GM13976 (cell line): Measurements from ENCODE around the gene ASXL3.
A peak's percentile ranks its signal among the peaks of the same experiment; 100 is the strongest.

Experiments used
- DNase-seq: peaks from one replicate; pipeline ENCODE4 v3.0.0; 2012; ENCODE audit warnings: low spot score
- CTCF ChIP-seq: IDR thresholded peaks from 2 replicates; pipeline ENCODE4 v1.5.1; 2012; ENCODE audit warnings: borderline replicate concordance, mild to moderate bottlenecking; ENCODE audit not compliant: insufficient read depth; ENCODE audit errors: extremely low read depth, missing control alignments, control extremely low read depth
- in situ Hi-C: fragments of 300-500 bp; cut with MboI; formaldehyde crosslinking; loops from one replicate; pipeline ENCODE4 v1.12.0; 2022; ENCODE audit warnings: low sequenced_read_pairs, mixed read lengths, inconsistent platforms; ENCODE audit not compliant: unreplicated experiment

The ASXL3 gene

GRCh38 chr18:33745151-33745795 lies 167.3 kb downstream of the ASXL3 start:
- TF ChIP-seq CTCF, result no peak
- DNase-seq, result no peak
- in situ Hi-C loops, result loop anchor here (25.0 kb wide), 1 partner anchor 508 kb away; no protein-coding TSS in a partner anchor

GRCh38 chr18:33745871-33746545 lies 168.0 kb downstream of the ASXL3 start:
- DNase-seq, result no peak
- in situ Hi-C loops, result loop anchor here (25.0 kb wide), 1 partner anchor 509 kb away; no protein-coding TSS in a partner anchor
- TF ChIP-seq CTCF, result no peak

- in situ Hi-C loops, result loop anchor here (25.0 kb wide), 1 partner anchor 513 kb away; no protein-coding TSS in a partner anchor
These were observed 171.8 kb downstream of the ASXL3 start for GRCh38 chr18:33749834-33750233.

GRCh38 chr18:33750366-33750765 lies 172.3 kb downstream of the ASXL3 start:
- no peak for TF ChIP-seq CTCF
- no peak for DNase-seq
- in situ Hi-C loops, result no loop called here

More at GRCh38 chr18:33749834-33750233, 171.8 kb downstream of the ASXL3 start:
- no peak for DNase-seq
- TF ChIP-seq CTCF, result no peak

- in situ Hi-C loops, result no loop called here
- DNase-seq, result no peak
These were observed 173.7 kb downstream of the ASXL3 start for GRCh38 chr18:33751613-33752221.

More at GRCh38 chr18:33751613-33752221, 173.7 kb downstream of the ASXL3 start:
- TF ChIP-seq CTCF, result peak; percentile 62
